NCI-H146 treated with DMSO at 0.1 percent for 48 hours (cell line): ENCODE measurements around the gene SECISBP2.

Source experiments
- DNase-seq: peaks from one replicate; lab custom pipeline; 2025; ENCODE audit not compliant: unreplicated experiment; lab: John Stamatoyannopoulos, UW

SECISBP2 gene

DNA sequence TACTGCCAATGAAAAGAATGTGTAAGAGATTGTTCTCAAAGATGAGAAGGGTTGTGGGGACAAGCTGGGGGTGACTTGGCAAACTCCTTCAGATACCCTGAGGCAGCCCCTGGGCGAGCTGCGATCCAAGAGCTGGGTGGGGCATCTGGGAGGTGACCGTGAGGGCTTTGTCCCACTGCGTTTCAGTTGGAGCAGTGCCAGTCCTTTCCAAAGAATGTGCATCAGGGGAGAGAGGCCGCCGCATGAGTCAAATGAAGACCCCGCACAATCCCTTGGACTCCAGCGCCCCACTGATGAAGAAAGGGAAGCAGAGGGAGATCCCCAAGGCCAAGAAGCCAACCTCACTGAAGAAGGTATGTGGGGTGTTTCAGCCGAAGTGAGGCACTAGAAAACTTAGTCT lies 28.4 kb downstream of the SECISBP2 start:
- DNase-seq = no peak

DNA sequence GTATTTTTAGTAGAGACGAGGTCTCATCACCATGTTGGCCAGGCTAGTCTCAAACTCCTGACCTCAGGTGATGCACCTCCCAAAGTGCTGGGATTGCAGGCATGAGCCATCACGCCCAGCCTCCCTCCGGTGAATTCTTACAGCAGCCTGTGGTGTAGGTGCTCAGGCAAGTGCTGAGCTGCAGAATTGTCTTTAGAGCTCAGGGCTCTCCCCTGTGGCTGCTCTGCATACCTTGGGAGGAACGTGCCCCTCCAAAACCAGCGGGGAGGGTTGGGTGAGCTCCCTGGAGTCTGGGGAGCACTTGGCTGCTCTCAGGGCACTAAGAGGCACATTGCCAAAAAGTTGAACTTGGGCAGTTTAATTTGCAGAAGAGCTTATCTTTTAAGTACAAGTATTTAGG lies 29.4 kb downstream of the SECISBP2 start:
- no peak for DNase-seq

DNA sequence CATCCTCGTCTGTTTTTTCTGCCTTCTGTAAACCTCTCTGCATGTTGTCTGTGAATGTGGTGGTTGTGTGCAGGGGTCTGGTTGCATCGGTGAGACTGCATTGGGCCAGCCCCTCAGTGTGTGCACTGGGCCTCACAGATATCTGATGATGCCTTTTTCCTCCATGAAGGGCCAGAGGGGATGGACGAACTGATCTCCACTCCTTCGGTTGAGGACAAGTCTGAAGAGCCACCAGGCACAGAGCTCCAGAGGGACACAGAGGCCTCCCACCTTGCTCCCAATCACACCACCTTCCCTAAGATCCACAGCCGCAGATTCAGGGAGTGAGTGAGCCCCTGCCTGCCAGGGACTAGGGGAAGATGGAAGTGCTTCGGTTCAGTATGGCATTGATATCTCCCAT lies 31.3 kb downstream of the SECISBP2 start:
- DNase-seq = no peak

DNA sequence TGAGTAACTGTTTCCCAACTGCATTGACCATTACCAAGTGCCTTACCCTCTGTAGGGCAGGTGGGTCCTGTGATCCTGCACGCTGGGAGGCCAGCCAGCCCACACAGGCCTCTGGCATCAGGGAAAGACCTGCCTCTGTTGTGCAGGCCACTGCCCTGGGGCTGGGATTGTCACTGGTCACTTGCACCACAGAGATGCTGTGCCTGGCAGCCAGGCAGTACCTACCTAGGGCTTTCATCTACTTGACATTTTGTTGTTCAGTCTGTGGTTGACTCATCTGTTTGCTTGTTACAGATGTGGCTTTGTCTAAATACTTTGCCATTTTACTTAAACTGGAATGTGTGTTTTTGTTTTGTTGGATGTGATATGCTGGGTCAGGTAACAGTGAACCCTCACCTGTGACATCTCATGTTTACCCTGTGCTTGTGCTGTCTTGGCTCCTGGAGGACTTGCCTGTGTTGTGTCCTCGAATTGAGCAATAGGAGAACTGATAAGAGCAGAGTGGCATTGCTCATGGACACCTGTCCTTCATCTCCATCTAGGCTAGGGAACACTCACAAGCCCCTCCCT lies 32.8 kb downstream of the SECISBP2 start:
- DNase-seq = no peak

DNA sequence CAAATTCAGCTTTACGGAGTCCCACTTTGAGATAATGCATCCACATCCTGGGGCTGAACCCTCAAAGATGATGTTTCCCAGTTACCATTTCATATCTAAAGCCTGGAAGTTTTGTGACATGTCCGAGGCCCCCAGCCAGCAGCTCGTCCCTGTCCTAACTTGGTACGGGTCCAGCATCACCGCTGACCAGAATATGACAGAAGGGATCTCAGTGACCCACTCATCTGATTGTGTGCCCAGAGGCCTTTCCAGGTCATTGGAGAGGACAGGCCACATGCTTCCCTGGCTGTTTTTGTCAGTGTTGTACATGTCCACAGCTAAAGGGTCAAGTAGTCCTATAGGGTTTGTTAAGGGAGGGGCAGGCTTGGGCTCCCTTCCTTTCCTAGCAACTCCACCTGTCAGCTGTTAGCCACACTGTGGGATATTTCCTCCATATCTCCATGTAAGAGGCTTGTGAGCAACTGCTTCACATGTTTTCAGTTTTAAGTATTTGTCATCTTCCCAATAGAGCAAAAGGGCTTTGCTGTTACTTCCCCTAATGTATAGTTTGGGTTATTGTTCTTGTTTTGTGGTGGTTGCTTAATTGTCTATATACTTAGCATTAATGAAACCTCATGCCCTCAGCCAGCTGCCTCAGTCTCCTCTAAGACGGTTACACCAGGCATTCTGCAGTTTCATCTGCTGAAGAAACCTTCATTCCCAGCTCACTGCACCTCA lies 33.4 kb downstream of the SECISBP2 start:
- no peak for DNase-seq

DNA sequence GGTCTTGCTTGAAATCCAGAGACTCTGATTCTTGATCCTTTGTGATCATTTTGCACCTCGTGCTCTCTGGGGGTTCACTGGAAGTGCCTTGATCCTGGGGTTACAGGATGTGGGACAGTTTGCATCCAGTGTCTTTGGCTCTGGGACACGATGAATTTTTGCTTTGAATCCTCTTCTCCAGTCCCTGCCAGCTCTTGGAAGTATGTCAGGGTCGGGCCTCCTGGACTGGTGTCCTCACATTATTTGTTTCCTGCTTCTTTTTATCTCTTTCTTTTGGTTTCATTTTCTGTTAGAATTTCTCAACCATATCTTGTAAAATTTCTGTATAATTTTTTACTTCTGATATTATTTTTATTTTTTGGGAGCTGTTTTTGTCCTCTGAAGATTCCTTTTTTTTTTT lies 34.2 kb downstream of the SECISBP2 start:
- no peak for DNase-seq

DNA sequence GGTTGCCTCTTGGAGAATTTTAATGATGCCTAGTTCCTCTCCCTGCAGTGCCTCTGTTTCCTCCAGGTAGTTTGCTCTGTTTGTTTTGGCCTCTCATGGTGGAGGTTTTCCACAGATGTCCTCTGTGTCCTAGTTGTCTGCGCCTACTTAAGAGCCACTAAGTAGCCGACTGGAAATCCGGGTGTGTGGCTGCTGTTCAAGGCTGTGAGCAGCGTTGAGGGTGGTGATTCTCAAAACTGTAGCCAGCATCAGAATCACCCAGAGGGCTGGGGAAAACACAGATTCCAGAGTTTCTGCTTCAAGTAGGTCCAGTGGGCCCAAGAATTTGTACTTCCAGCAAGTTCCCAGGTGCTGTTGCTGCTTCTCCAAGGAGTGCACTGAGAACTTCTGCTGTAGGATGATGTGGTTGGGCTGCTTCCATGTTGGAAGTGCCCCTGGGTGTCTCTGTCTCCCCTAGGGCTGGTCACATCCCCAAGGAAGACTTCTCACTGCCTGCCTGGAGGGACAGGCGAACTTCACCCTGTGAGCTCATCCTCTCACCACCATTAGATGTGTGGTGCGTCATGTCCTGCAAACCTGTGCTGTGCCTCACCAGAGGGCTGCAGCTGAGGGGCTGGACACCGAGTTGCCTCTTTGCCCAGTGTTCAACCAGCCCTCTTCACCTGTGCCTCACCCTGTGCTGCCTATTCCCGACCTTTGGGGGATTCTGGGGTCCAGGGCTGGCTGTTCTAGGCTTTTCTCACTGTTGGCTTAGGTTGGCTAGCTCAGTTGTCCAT lies 34.8 kb downstream of the SECISBP2 start:
- DNase-seq = no peak

DNA sequence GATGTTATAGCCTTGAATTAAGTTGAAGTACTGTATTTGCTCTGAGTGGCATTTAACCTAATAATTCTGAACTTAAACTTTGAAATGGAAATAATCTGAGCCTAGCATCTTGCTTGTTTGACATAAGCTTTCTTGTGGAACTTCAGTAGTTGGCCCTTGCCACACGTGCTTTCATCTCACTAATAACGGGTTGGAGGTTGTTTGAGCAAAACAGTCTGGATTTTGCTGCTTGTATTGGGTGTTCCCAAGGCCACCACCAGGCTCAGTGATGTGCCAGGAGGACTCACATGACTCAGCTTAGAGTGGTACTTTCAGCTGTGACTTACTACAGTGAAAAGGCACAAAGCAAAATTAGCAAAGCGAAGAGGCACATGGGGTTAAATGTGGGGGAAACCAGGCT lies 35.7 kb downstream of the SECISBP2 start:
- DNase-seq = no peak

DNA sequence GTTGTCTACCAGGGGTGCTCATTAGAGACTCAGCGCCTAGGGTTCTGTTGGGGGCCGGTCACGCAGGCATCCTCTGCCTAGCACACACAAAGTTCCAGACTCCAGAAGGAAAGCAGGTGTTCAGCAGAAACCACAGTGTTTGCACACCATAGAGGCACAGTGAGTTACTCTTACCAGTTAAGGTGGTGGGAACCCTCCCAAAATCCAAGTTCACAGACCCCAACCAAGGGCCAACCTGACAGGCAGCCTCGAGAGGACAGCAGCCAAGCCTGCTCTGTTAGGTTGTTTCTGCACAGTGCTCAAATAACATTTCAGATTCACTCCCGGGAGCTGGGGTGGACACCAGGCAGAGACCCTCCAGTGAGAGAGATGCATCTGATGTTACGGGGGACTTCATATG lies 36.2 kb downstream of the SECISBP2 start:
- no peak for DNase-seq

DNA sequence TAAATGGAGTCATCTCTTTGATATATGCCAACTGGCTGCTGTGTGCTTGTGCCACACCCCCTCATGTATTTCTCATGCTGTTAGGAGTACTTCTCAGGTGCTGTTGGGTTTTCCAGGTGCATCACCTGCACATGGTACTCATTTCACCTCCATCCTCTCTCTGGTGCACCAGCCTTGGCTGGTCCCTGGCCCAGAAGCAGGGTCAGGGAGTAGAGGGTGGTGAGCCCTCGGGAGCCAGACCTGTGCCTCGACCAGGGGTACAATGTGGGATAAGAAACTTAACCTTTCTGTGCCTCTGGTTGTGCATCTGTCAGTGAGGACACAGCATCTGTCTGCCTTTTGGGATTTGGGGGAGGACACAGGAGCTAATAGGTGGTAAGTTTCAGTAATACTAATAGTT lies 38.5 kb downstream of the SECISBP2 start:
- DNase-seq = no peak

DNA sequence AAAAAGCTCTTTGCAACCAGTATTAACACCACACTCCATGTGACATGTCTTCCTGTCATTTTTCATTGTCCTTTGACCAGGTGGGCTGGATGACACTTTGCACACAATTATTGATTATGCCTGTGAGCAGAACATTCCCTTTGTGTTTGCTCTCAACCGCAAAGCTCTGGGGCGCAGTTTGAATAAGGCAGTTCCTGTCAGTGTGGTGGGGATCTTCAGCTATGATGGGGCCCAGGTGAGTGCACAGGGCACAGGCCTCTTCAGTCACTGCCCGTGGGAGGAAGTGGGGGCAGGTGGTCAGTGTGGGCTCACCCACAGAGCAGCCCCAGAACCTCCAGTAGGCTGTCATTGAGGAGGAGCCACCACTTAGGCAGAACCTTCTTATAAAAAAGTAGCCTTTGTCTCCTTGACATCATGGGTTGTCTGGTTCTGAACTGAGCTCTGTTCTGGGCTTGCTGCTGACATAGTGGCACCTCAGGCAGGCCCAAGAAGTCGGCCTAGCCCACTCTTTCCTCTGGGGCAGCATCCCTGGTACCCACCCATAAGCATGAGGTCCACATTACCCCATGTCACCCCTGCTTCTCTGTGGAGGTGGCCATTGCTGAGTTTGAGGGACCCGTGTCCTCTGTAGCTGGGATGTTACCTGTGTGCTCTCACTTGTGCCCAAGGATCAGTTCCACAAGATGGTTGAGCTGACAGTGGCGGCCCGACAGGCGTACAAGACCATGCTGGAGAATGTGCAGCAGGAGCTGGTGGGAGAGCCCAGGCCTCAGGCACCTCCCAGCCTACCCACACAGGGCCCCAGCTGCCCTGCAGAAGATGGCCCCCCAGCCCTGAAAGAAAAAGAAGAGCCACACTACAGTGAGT lies 39.3 kb downstream of the SECISBP2 start:
- peak; percentile 88 for DNase-seq

DNA sequence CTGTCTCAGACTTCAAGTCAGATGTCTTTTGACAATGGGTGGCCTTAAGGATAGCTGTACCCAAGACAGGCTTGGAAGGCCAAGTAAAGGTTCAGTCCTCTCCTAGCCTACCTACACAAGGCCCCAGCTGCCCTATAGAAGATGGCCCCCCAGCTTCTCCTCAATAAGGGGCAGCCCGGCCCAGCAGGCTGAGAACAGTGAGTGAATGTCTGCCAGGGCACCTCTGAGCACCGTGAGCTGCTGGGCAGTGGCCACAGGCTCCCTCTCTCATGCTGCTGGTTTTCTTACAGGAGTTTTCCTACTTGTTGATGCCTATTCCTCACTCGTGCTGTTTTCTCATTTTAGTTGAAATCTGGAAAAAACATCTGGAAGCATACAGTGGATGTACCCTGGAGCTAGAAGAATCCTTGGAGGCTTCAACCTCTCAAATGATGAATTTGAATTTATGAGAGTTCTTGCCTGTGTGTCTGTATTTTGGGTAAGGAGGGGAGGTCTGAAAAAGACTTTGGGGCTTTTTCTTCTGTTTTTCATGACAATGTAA lies 40.1 kb downstream of the SECISBP2 start:
- no peak for DNase-seq

DNA sequence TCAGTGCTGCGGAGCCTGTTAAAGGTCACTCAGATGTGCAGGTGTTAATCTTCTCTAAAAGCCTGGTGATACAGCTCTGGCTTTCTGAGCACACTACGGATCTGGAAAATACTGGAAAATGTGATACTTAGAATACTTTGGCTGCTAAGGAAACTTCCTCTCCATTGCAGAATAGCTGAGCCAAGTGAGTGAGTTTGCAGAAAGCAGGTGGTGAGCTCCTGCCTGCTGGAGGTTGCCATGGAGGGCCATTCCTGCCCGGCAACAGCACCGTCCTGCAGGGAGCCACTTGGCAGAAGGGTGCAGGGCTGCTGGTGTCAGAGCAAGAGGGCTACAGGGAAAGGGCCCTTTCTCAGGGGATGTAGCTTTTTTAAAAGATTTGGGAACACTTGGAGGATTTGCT lies 40.7 kb downstream of the SECISBP2 start:
- peak; percentile 7 for DNase-seq

DNA sequence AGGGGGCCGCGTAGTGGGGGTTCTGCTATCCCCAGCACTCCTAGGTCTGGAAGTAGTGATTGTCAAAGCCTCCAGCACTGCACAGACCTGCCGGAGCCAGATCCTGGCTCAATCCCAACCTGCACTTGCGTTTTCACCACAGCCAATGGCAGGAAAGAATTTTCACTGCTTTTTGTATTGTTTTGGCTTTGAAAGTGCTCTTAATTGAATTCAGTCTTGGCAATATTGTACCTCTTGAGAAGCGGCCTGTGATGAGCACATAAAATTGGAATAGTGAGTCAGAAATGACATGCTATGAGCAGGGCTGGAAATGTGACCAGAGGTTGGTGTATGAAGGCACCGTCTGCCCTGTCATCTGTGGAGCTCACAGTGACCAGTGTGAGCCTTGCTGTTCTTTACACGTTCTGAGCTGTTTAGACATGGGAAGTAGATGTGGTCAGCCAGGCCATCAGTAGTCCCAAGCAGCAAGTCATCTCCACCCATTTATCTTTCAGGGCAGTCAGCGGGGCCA lies 41.5 kb downstream of the SECISBP2 start:
- no peak for DNase-seq

DNA sequence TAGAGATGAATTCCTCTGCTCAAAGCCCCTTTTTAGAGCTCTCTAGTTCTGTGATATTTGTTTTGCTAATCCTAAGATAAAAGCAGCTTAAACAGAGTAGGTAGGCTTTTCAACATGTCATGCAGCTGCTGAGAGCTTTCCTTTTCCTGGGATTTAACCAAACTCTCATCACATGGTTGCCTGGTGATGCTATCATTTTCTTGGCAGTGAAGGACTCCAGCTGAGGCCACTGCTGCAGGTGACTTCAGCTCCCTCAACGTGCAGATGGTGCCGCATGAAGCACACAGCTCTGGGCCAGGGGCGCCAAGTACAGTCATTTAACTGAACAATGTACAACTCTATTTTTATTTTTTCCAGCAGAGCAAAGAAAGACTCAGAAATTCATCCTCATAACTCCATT lies 42.2 kb downstream of the SECISBP2 start:
- DNase-seq = peak; percentile 54

DNA sequence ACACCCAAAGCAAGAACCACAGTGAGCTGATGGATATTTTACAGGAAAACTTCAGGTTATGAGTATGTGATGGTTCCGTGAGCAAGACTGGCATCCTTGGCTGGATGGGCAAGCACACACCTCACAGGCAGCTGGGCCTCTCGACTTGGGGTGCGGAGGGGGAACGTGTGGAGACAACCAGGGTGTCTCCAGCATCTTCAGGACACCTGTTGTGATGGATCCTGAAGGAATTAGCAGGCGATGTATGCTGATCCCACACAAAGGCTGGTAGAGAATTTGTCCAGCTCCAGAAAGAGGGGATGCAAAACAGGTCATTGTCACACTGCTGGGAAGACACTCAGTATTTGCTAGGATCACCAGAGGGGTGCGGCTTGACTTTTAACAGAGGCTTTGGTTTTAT lies 42.7 kb downstream of the SECISBP2 start:
- no peak for DNase-seq

DNA sequence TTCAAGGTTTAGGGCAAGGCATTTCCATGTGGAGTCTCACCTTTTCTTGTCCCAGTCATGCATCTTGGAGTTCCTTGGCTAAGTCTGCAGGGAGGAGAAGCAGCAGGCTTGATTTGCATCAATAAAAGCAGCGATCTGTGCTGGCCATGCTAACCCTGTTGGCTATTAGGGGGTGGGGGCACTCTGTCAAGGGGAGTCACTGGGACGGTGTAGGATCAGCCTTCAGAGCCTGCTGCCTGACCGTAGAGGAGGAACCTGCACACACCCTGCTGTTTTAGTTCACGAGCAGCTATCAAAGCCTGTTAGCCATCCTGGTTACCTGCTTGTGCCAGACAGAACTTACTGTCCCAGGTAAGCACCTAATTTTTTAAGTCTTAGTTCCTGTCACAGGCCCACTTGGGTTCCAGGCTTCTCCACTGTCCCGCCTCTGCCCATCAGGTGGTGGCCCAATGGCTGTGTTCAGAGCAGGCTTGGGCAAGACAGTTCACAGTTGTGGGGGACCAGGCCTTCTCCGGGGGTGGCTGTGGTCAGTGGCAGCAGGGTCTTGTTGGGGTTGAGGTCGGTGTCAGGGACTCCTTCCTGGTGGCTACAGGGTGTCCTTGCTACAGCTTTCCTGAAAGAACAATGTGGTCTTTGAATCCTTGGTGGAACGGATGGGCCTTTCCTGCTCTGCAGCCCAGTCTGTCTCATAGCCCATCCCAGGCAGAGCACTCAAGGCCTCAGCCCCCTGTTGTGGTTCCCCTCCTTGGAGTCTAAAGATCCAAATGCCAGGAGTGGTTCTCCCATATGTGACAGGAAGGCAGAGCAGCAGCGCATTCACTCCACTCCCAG lies 43.7 kb downstream of the SECISBP2 start:
- DNase-seq = no peak

DNA sequence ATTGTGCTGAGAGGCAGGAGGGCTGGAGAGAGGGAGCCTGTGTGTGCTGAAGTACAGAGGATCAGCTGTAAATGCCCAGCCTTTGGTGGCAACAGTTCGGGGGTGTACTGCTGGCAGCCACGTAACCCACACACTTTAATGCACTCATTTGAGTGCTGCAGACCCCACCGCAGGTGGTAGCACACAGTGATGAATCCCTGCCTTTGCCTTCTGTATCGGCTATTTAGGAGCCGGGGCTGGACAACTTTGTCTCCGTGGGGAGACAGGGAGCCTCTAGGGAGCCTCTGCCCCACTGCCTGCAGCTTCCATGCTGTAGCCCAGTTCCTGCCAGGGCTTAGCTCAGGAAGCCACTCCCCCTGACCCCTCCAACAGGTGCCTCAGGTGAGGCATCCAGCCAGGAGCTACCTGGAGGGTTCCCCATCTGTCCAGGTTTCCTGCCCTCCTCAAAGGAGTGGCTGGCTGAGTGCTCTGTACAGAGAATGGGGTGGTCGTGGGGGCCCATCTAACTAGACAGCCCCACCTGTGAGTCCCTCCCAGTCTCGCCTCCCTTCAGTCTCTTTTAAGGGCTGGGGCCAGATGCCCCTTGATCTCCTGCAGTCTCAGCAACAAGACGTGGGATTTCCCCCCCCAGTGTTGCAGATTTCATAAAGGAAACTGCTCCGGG lies 44.5 kb downstream of the SECISBP2 start:
- no peak for DNase-seq

DNA sequence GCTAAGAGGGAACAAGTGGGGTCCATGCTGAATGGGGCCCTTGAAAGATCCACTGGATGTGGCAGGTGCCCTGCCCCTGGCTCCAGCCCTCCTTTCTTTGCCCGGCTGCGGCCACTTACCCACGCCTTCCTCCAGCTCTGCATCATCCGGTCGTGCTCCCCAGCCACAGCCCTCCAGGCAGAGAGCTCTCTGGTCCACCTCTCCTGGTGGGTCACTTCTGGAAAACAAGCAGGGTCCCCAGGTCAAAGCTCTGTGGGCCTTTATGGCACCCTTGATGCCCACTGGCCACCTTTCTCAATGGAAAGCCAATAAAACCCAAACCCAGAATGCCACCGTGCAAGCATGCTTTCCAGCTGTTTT lies 45.0 kb downstream of the SECISBP2 start:
- no peak for DNase-seq
